WTC11 (cell line): ENCODE measurements around the gene TMEM175. TPM values are rescaled to one million over a fixed set of nuclear protein-coding genes. Genes with fewer than 3 reads are reported as not detected.

ENCODE experiments used
- ATAC-seq: fragments of 200-7000 bp; cut with Tn5 transposase; 2 replicates; pipeline ENCODE4 v1.10.0; 2021; ENCODE audit warnings: mild to moderate bottlenecking, moderate library complexity
- CTCF ChIA-PET: fragments of 300-600 bp; sonication (Branson Sonifier 250); formaldehyde crosslinking; loops from one replicate; lab custom pipeline; 2021; ENCODE audit warnings: antibody characterized with exemption; lab: Charles Lee
- POLR2A ChIA-PET: fragments of 350-600 bp; sonication (Branson Sonifier 250); formaldehyde crosslinking; loops from one replicate; lab custom pipeline; 2021; ENCODE audit warnings: antibody characterized with exemption; lab: Charles Lee
- DNase-seq: peaks from one replicate; pipeline ENCODE4 v3.0.0; 2021; ENCODE audit warnings: low spot score
- H3K27ac Mint-ChIP-seq: 2 replicates; pipeline ENCODE4 v1.8.0; 2021; ENCODE audit warnings: mixed read lengths
- H3K27me3 Mint-ChIP-seq: 2 replicates; pipeline ENCODE4 v1.8.0; 2021; ENCODE audit warnings: low read depth, mild to moderate bottlenecking, moderate library complexity, mixed read lengths
- H3K36me3 Mint-ChIP-seq: 2 replicates; pipeline ENCODE4 v1.8.0; 2021; ENCODE audit warnings: mixed read lengths
- H3K4me1 Mint-ChIP-seq: 2 replicates; pipeline ENCODE4 v1.8.0; 2022; ENCODE audit warnings: mixed read lengths
- H3K4me3 Mint-ChIP-seq: 2 replicates; pipeline ENCODE4 v1.8.0; 2021; ENCODE audit warnings: mild to moderate bottlenecking, moderate library complexity, mixed read lengths
- H3K9me3 Mint-ChIP-seq: 2 replicates; pipeline ENCODE4 v1.8.0; 2021; ENCODE audit warnings: mixed read lengths
- CBFB ChIP-seq: sonication (generic); formaldehyde crosslinking; IDR thresholded peaks from 2 replicates; pipeline ENCODE4 v1.8.1; 2022; ENCODE audit warnings: mild to moderate bottlenecking, low read depth, missing genetic modification reagents
- CDX4 ChIP-seq: fragments of 250-450 bp; sonication (Bioruptor Pico); IDR thresholded peaks from 2 replicates; pipeline ENCODE4 v1.9.0; 2021; ENCODE audit warnings: moderate library complexity, mild to moderate bottlenecking, inconsistent platforms, borderline replicate concordance
- E2F4 ChIP-seq: sonication (generic); formaldehyde crosslinking; IDR thresholded peaks from 2 replicates; pipeline ENCODE4 v1.8.1; 2022; ENCODE audit warnings: low read depth, mild to moderate bottlenecking, moderate library complexity, missing genetic modification reagents, borderline replicate concordance
- ESRRA ChIP-seq: sonication (generic); formaldehyde crosslinking; IDR thresholded peaks from 2 replicates; pipeline ENCODE4 v1.8.1; 2022; ENCODE audit warnings: mild to moderate bottlenecking, missing genetic modification reagents, borderline replicate concordance
- KAT7 ChIP-seq: sonication (generic); formaldehyde crosslinking; IDR thresholded peaks from 2 replicates; pipeline ENCODE4 v1.8.1; 2023; ENCODE audit warnings: missing genetic modification reagents, mild to moderate bottlenecking, borderline replicate concordance
- NFYB ChIP-seq: sonication (generic); formaldehyde crosslinking; conservative IDR thresholded peaks from 2 replicates; pipeline ENCODE4 v1.8.0; 2022; ENCODE audit warnings: low read depth, missing genetic modification reagents
- PRDM15 ChIP-seq: sonication (generic); formaldehyde crosslinking; IDR thresholded peaks from 2 replicates; pipeline ENCODE4 v1.8.0; 2022; ENCODE audit warnings: missing genetic modification reagents
- PRRX2 ChIP-seq: fragments of 250-450 bp; sonication (Bioruptor Pico); IDR thresholded peaks from 2 replicates; pipeline ENCODE4 v1.8.0; 2021; ENCODE audit warnings: mild to moderate bottlenecking
- RORB ChIP-seq: fragments of 250-450 bp; sonication (Bioruptor Pico); IDR thresholded peaks from 2 replicates; pipeline ENCODE4 v1.9.0; 2021; ENCODE audit warnings: mild to moderate bottlenecking
- STAT6 ChIP-seq: sonication (generic); formaldehyde crosslinking; conservative IDR thresholded peaks from 2 replicates; pipeline ENCODE4 v1.8.1; 2023; ENCODE audit warnings: mild to moderate bottlenecking, low read depth, missing genetic modification reagents, moderate library complexity
- TEAD4 ChIP-seq: sonication (generic); formaldehyde crosslinking; IDR thresholded peaks from 2 replicates; pipeline ENCODE4 v1.8.0; 2022; ENCODE audit warnings: mild to moderate bottlenecking, missing genetic modification reagents
- USF1 ChIP-seq: sonication (generic); formaldehyde crosslinking; IDR thresholded peaks from 2 replicates; pipeline ENCODE4 v1.8.0; 2022; ENCODE audit warnings: mild to moderate bottlenecking, missing genetic modification reagents
- USF2 ChIP-seq: sonication (generic); formaldehyde crosslinking; IDR thresholded peaks from 2 replicates; pipeline ENCODE4 v1.8.1; 2023; ENCODE audit warnings: mild to moderate bottlenecking, missing genetic modification reagents, moderate library complexity
- ZNF121 ChIP-seq: sonication (generic); formaldehyde crosslinking; IDR thresholded peaks from 2 replicates; pipeline ENCODE4 v1.8.0; 2023; ENCODE audit warnings: missing genetic modification reagents
- ZNF532 ChIP-seq: fragments of 250-450 bp; sonication (Bioruptor Pico); IDR thresholded peaks from 2 replicates; pipeline ENCODE4 v1.9.0; 2021; ENCODE audit warnings: mild to moderate bottlenecking, borderline replicate concordance
- ZNF671 ChIP-seq: fragments of 250-450 bp; sonication (Bioruptor Pico); IDR thresholded peaks from 2 replicates; pipeline ENCODE4 v1.8.0; 2021; ENCODE audit warnings: mild to moderate bottlenecking
- total RNA-seq: library from RNA; stranded (reverse); gene quantifications from 3 replicates; pipeline ENCODE4 v1.2.3, GENCODE V29; 2021

Gene TMEM175
- total RNA-seq, 1 experiment from 2014 or later, result 9.2 TPM

- TF ChIP-seq ZNF532 (CRISPR knock-in tag) (no peak), USF1 (CRISPR knock-in tag) (no peak), ZNF671 (CRISPR knock-in tag) (no peak), NFYB (CRISPR knock-in tag) (no peak), PRRX2 (CRISPR knock-in tag) (no peak)
These were observed 28.9 kb upstream of the TMEM175 start (continued) for GRCh38 chr4:903066-904046.

- ATAC-seq (no peak), DNase-seq (no peak)
- Mint-ChIP-seq H3K27me3 (no peaks in the 10 kb centered on the region), H3K27ac (no peak overlapping the region), H3K4me1 (peaks cover 7% of the 10 kb centered on the region), H3K36me3 (peaks cover 18% of the 10 kb centered on the region), H3K9me3 (peaks cover 10% of the 10 kb centered on the region), H3K4me3 (no peak overlapping the region)
- ChIA-PET CTCF (no interaction called here), POLR2A (no interaction called here)
- TF ChIP-seq TEAD4 (CRISPR knock-in tag) (no peak), USF2 (CRISPR knock-in tag) (no peak), KAT7 (CRISPR knock-in tag) (no peak), NFYB (CRISPR knock-in tag) (no peak), ZNF121 (CRISPR knock-in tag) (no peak), CDX4 (CRISPR knock-in tag) (no peak), E2F4 (CRISPR knock-in tag) (no peak), CBFB (CRISPR knock-in tag) (no peak), STAT6 (CRISPR knock-in tag) (no peak), RORB (no peak), ESRRA (CRISPR knock-in tag) (no peak), PRDM15 (CRISPR knock-in tag) (no peak)
These were observed 26.5 kb upstream of the TMEM175 start for GRCh38 chr4:905485-906338.
